Measurements from ENCODE around the gene IGSF10. TPM values are rescaled to one million over a fixed set of nuclear protein-coding genes. Genes with fewer than 3 reads are reported as not detected.

The IGSF10 gene
- total RNA-seq, 1 experiment from 2014 or later = 0.55 TPM

DNA sequence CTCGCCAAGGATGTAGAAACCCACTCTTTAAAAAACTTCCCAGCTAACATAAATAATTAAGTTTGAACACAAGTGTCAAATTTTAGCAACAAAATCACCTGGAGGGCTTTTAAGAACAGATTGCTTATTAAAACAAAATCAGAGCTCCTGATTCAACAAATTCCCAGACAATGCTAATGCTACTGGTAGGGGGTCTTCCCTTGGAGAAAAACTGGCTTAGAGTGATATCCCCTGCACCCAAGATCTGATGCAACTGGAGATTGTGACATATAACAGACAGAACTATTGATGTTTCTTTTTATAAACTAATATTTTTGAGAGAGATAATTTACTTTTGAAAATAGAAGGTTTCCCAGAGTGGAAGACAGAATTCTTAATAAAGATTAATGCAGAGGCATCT, 19.9 kb downstream of the IGSF10 start:
- no peaks in the 10 kb centered on the region for H3K27me3 ChIP-seq (ENCODE audit: insufficient read depth, low read depth)
- peaks cover 11% of the 10 kb centered on the region for H3K4me1 ChIP-seq (replicated peaks; ENCODE audit: insufficient read depth)
- TF ChIP-seq, protein P1, sequence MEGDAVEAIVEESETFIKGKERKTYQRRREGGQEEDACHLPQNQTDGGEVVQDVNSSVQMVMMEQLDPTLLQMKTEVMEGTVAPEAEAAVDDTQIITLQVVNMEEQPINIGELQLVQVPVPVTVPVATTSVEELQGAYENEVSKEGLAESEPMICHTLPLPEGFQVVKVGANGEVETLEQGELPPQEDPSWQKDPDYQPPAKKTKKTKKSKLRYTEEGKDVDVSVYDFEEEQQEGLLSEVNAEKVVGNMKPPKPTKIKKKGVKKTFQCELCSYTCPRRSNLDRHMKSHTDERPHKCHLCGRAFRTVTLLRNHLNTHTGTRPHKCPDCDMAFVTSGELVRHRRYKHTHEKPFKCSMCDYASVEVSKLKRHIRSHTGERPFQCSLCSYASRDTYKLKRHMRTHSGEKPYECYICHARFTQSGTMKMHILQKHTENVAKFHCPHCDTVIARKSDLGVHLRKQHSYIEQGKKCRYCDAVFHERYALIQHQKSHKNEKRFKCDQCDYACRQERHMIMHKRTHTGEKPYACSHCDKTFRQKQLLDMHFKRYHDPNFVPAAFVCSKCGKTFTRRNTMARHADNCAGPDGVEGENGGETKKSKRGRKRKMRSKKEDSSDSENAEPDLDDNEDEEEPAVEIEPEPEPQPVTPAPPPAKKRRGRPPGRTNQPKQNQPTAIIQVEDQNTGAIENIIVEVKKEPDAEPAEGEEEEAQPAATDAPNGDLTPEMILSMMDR (conservative IDR thresholded peaks at IDR 0.05) = no peak
- no peak for TF ChIP-seq EZH2 (IDR thresholded peaks at IDR 0.05; ENCODE audit: low read depth)
- ChIA-PET CTCF (no interaction called here), POLR2A (ENCODE audit: unreplicated experiment) (no interaction called here)
- no peaks in the 10 kb centered on the region for H3K79me2 ChIP-seq (ENCODE audit: low read depth)
- no TSS peak for BruUV-seq (replicated peaks)
- H2AFZ ChIP-seq = no peak overlapping the region
- peaks cover 6% of the 10 kb centered on the region; the same call in 1 of the 2 replicates for H3K9me3 ChIP-seq (ENCODE audit: insufficient read depth, low read depth)
- intact Hi-C loops (cut with micrococcal nuclease; ENCODE audit: unreplicated experiment) = loop anchor here (5.0 kb wide), 1 partner anchor 1131 kb away; no protein-coding TSS in a partner anchor
- 0 out of 2 replicates have a peak, but pooled peaks cover 5% of the 10 kb centered on the region for H3F3A ChIP-seq (ENCODE audit: insufficient read depth, low read depth)
- no peaks in the 10 kb centered on the region for H3K9me2 ChIP-seq (ENCODE audit: insufficient read depth)
- H3K36me3 ChIP-seq (ENCODE audit: low read depth) = no peaks in the 10 kb centered on the region
- no peak overlapping the region for H3K27ac ChIP-seq
- DNase-seq = no peak
- H3K4me2 ChIP-seq = no peak overlapping the region
- no peaks in the 10 kb centered on the region for H4K20me1 ChIP-seq (ENCODE audit: insufficient read depth)
- H3K4me3 ChIP-seq = no peak overlapping the region

DNA sequence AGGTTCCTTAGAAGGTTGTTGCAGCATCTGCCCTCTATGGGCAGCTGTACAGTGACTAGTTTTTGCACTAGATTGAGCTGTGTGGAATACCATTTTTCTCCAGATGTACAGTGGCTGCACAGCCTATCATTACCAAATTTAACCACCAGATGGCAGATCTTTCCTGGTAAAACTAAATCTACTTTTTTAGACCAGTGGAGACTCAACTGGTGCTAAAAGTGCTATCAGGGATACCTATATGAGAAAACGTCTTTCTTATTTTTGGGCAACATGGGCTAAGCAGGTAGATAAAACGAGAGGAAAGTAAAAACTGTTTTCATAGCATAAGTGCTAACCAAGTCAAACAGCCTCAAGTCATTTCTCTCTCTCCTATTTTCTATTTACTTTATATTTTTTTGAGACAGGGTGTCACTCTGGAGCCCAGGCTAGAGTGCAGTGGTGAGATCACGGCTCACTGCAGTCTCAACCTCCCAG, 21.2 kb downstream of the IGSF10 start:
- Histone ChIP-seq H3K4me3 (no peak overlapping the region), H3K79me2 (ENCODE audit: low read depth) (no peaks in the 10 kb centered on the region), H3K36me3 (ENCODE audit: low read depth) (no peaks in the 10 kb centered on the region), H3K9me2 (ENCODE audit: insufficient read depth) (no peaks in the 10 kb centered on the region), H3K9me3 (ENCODE audit: insufficient read depth, low read depth) (no peaks in the 10 kb centered on the region), H4K20me1 (ENCODE audit: insufficient read depth) (no peaks in the 10 kb centered on the region), H2AFZ (no peak overlapping the region), H3K4me1 (replicated peaks; ENCODE audit: insufficient read depth) (peaks cover under 1% of the 10 kb centered on the region; the same call in 1 of the 2 replicates), H3K4me2 (no peak overlapping the region), H3K27ac (no peak overlapping the region), H3F3A (ENCODE audit: insufficient read depth, low read depth) (0 out of 2 replicates have a peak, but pooled peaks cover 2% of the 10 kb centered on the region), H3K27me3 (ENCODE audit: insufficient read depth, low read depth) (no peaks in the 10 kb centered on the region)
- no TSS peak for BruUV-seq (replicated peaks)
- ChIA-PET CTCF (interaction anchor here (0.6 to 1.3 kb wide), 6 partner anchors 14 to 873 kb away, joined by 3 to 14 read pairs (median 3); no protein-coding TSS in a partner anchor), POLR2A (ENCODE audit: unreplicated experiment) (no interaction called here)
- TF ChIP-seq, protein P1 (conservative IDR thresholded peaks at IDR 0.05) = peak; percentile 91
- TF ChIP-seq EZH2 (IDR thresholded peaks at IDR 0.05; ENCODE audit: low read depth) = no peak
- DNase-seq = peak; percentile 40 to 55
- intact Hi-C loops (cut with micrococcal nuclease; ENCODE audit: unreplicated experiment) = loop anchor here (1.0 to 5.0 kb wide), 7 partner anchors 149 to 1133 kb away; no protein-coding TSS in a partner anchor

DNA sequence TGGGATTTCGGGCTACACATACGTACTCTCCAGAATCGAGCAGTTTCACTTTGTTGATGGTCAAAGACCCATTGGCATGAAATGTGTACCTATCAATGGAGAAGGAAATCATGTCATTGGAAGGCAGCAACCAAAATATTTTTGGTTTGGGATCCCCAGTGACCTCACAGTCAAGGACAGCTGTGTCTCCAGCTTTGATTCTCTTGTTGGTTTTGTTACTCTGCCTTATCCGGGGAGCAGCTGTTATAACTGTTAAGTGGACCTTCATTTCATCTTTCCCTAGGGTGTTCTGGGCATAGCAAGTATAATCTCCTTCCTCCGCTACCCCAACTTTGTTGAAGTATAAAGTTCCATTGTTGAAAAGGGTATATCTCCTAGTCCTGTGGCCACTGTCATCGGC, 23.0 kb downstream of the IGSF10 start:
- intact Hi-C loops (cut with micrococcal nuclease; ENCODE audit: unreplicated experiment) = loop anchor here (2.0 to 5.0 kb wide), 4 partner anchors 147 to 1084 kb away; no protein-coding TSS in a partner anchor
- Histone ChIP-seq H3K9me3 (ENCODE audit: insufficient read depth, low read depth) (no peaks in the 10 kb centered on the region), H3K9me2 (ENCODE audit: insufficient read depth) (no peaks in the 10 kb centered on the region), H3K4me2 (no peak overlapping the region), H3K27me3 (ENCODE audit: insufficient read depth, low read depth) (no peaks in the 10 kb centered on the region), H3K4me1 (replicated peaks; ENCODE audit: insufficient read depth) (peaks cover 10% of the 10 kb centered on the region; the same call in 1 of the 2 replicates), H3K27ac (no peak overlapping the region), H2AFZ (no peak overlapping the region), H3K36me3 (ENCODE audit: low read depth) (no peaks in the 10 kb centered on the region), H4K20me1 (ENCODE audit: insufficient read depth) (no peaks in the 10 kb centered on the region), H3F3A (ENCODE audit: insufficient read depth, low read depth) (0 out of 2 replicates have a peak, but pooled peaks cover 6% of the 10 kb centered on the region), H3K79me2 (ENCODE audit: low read depth) (no peaks in the 10 kb centered on the region), H3K4me3 (no peak overlapping the region)
- DNase-seq = no peak
- no TSS peak for BruUV-seq (replicated peaks)
- no peak for TF ChIP-seq EZH2 (IDR thresholded peaks at IDR 0.05; ENCODE audit: low read depth)
- TF ChIP-seq, protein P1 (conservative IDR thresholded peaks at IDR 0.05) = no peak
- CTCF ChIA-PET = interaction anchor here (0.8 kb wide), 1 partner anchor 404 kb away, joined by 3 read pairs; no protein-coding TSS in a partner anchor
- POLR2A ChIA-PET (ENCODE audit: unreplicated experiment) = no interaction called here
